BLaER1 treated with 17β-estradiol and CSF1 and Interleukin-3, amounts not matched to agents 10 nM and 100 nM (cell line): ENCODE results near the gene CRYGB.

Source experiments
- H3K27ac ChIP-seq, 11 experiments: shearing (Covaris generic); formaldehyde crosslinking; 2 replicates each; pipeline ENCODE4 v1.8.1; 2022
- H3K27me3 ChIP-seq, 11 experiments: shearing (Covaris generic); formaldehyde crosslinking; 2 replicates each; pipeline ENCODE4 v1.8.1; 2022
- H3K36me3 ChIP-seq, 11 experiments: shearing (Covaris generic); formaldehyde crosslinking; 2 replicates each; pipeline ENCODE4 v1.8.1; 2022
- H3K4me1 ChIP-seq, 10 experiments: shearing (Covaris generic); formaldehyde crosslinking; 2 replicates each; pipeline ENCODE4 v1.8.1; 2022
- H3K4me2 ChIP-seq, 11 experiments: shearing (Covaris generic); formaldehyde crosslinking; 2 replicates each; pipeline ENCODE4 v1.8.1; 2022
- H3K4me3 ChIP-seq, 10 experiments: shearing (Covaris generic); formaldehyde crosslinking; 2 replicates each; pipeline ENCODE4 v1.8.1; 2022
- H3K9ac ChIP-seq, 11 experiments: shearing (Covaris generic); formaldehyde crosslinking; 2 replicates each; pipeline ENCODE4 v1.8.1; 2022
- H3K9me3 ChIP-seq, 11 experiments: shearing (Covaris generic); formaldehyde crosslinking; replicated peaks in 1 of 11; 2 replicates each; pipeline ENCODE4 v1.8.1; 2022
- H4K20me1 ChIP-seq, 11 experiments: shearing (Covaris generic); formaldehyde crosslinking; 2 replicates each; pipeline ENCODE4 v1.8.1; 2022
- Cebpa-rat ChIP-seq, 11 experiments: shearing (Covaris generic); IDR thresholded peaks; 2 replicates each; pipeline ENCODE4 v1.8.1; 2022

CRYGB gene

DNA sequence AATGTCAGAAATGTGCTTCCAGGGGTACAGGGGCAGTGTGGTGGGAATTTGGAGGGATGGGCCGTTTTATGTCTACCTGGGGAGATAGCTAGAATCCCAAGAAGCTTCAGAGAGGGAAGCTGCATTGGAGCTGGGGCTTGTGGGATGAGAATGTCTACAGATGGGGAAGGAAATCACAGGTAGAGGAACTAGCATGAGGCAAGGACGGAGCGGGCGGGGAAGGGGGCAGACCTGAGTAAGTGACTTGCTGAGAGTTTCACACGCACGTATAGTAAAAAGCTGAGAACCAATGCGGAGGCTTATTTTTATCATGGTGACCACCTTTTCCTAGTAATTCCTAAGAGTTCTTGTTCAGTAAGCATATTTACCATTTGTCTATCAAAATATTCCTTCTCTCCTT lies 37.6 kb upstream of the CRYGB start:
- peak overlapping the region in 1 of 11 experiments; percentile 26; a peak in 1 of 22 replicates for H3K4me2 ChIP-seq
- no peak overlapping the region for H3K27ac ChIP-seq
- H3K9me3 ChIP-seq = no peaks in the 10 kb centered on the region
- H3K4me1 ChIP-seq = peaks cover 0 to 14% (median 0%) of the 10 kb centered on the region in 10 experiments; a peak in 5 of 20 replicates
- no peaks in the 10 kb centered on the region for H4K20me1 ChIP-seq
- H3K4me3 ChIP-seq = no peak overlapping the region
- no peaks in the 10 kb centered on the region for H3K36me3 ChIP-seq
- H3K9ac ChIP-seq = no peak overlapping the region
- H3K27me3 ChIP-seq = no peaks in the 10 kb centered on the region
- TF ChIP-seq Cebpa-rat (IDR thresholded peaks at IDR 0.05) = no peak

DNA sequence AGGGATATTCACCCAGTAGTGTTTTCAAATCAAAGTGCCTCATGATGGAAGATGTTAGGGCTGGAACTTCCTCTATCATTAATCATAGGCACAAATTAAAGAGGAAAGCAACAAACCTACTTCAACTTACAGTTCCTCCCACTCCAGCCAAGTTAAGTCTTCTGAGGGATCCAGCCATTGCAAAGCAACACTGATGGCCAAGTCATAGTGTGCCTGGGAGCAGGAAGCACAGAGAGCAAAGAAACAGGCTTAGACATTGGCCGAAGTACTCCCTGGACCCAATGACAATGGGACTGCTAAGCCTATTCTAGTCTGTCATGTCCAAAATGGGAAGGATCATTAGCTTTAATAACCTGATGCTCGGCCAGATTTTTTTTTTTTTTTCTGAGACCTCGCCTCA lies 36.9 kb upstream of the CRYGB start:
- Histone ChIP-seq H3K36me3 (no peaks in the 10 kb centered on the region), H3K9ac (no peak overlapping the region), H3K27ac (no peak overlapping the region), H4K20me1 (no peaks in the 10 kb centered on the region), H3K9me3 (no peaks in the 10 kb centered on the region), H3K4me2 (no peak overlapping the region), H3K27me3 (no peaks in the 10 kb centered on the region), H3K4me3 (no peak overlapping the region), H3K4me1 (peaks cover 0 to 14% (median 0%) of the 10 kb centered on the region in 10 experiments; a peak in 5 of 20 replicates)
- TF ChIP-seq Cebpa-rat (IDR thresholded peaks at IDR 0.05) = no peak

DNA sequence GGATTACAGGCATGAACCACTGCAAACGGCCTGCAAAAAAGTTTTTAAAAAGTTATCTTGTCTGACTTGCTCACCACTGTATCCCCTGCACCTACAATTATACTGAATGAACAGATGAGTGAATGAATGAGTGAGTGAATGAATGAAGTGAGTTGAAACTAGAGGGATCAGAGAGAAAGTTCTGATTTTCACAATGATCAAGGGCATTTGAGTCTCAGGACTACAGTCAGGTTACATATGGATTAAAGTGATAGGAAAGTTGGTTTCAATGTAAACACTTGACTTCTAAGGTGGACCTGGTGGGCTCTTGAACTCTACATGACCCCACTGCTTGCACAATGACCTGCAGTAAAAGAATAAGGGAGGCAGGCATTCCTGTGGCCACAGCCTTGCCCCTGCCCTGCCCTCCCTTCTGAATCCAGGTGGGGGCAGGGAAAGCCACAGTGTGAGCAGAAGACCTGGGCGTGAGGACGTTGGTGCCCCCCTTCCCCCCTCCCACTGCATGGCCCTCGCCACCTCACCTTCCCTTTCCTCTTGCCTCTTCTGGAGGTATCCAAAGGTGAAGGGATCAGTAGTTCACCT lies 33.2 kb upstream of the CRYGB start:
- Histone ChIP-seq H3K27me3 (no peaks in the 10 kb centered on the region), H3K4me1 (peaks cover 0 to 24% (median 0%) of the 10 kb centered on the region in 10 experiments; a peak in 6 of 20 replicates), H3K4me3 (no peak overlapping the region), H4K20me1 (no peaks in the 10 kb centered on the region), H3K36me3 (no peaks in the 10 kb centered on the region), H3K9me3 (no peaks in the 10 kb centered on the region), H3K27ac (no peak overlapping the region), H3K9ac (no peak overlapping the region), H3K4me2 (no peak overlapping the region)
- no peak for TF ChIP-seq Cebpa-rat (IDR thresholded peaks at IDR 0.05)

DNA sequence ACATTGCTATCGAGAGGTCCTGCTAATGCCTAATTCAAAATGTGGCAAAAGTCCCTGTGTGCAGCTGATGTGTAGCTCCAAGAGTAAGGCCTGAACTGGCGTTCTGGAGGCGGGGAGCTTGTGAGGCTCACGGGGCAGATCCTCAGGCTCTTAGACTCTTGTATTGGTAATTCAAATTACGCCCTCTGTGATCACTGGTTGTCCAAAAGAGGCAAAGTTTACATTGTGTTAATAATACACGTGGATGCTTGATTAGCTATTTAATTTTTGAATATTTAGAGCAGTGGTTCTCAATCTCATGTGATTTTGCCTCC lies 29.8 kb upstream of the CRYGB start:
- no peak for TF ChIP-seq Cebpa-rat (IDR thresholded peaks at IDR 0.05)
- H3K27ac ChIP-seq = no peak overlapping the region
- H4K20me1 ChIP-seq = no peaks in the 10 kb centered on the region
- H3K9me3 ChIP-seq = no peaks in the 10 kb centered on the region
- H3K9ac ChIP-seq = no peak overlapping the region
- H3K27me3 ChIP-seq = no peaks in the 10 kb centered on the region
- peaks cover 0 to 45% (median 5%) of the 10 kb centered on the region in 10 experiments; a peak in 10 of 20 replicates for H3K4me1 ChIP-seq
- H3K4me2 ChIP-seq = no peak overlapping the region
- H3K4me3 ChIP-seq = no peak overlapping the region
- H3K36me3 ChIP-seq = no peaks in the 10 kb centered on the region

DNA sequence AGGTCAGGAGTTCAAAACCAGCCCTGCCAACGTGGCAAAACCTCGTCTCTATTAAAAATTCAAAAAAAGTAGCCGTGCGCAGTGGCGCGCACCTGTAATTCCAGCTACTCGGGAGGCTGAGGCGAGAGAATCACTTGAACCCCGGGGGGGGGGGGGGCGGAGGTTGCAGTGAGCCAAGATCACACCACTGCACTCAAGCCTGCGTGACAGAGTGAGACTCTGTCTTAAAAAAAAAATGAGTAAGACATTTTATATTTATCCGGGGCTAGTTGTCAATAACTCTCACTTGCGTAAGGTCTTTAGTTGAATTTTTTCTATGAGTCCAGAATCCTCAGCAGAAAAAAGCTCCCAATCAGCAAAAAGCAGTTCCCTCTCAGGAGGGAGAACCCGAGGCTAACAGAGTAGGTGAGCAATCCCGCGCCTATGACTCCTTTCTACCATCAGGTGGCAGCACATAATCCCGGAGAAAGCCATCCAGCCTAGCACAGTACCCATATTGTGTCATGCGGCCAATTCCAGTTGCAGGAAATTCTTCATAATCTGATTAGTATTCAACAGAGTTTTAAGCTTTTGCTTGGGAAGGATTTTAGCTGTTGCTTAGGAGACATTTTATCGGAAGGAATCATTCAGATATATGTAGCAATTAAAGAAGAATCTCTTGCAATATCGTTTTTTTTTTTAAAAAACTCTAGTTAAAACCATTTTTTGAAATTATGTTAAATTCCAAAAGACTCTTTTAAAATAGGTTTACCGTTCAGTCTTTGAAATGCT lies 29.3 kb upstream of the CRYGB start:
- TF ChIP-seq Cebpa-rat (IDR thresholded peaks at IDR 0.05) = no peak
- peak overlapping the region in 3 of 11 experiments; percentile 46 to 70 (median 55); a peak in 5 of 22 replicates for H3K4me2 ChIP-seq
- H4K20me1 ChIP-seq = no peaks in the 10 kb centered on the region
- no peaks in the 10 kb centered on the region for H3K9me3 ChIP-seq
- no peaks in the 10 kb centered on the region for H3K27me3 ChIP-seq
- no peaks in the 10 kb centered on the region for H3K36me3 ChIP-seq
- H3K4me3 ChIP-seq = no peak overlapping the region
- H3K27ac ChIP-seq = peak overlapping the region in 2 of 11 experiments; percentile 18 to 35; a peak in 2 of 22 replicates
- peaks cover 0 to 45% (median 5%) of the 10 kb centered on the region in 10 experiments; a peak in 10 of 20 replicates for H3K4me1 ChIP-seq
- H3K9ac ChIP-seq = no peak overlapping the region; a peak in 1 of 22 replicates

DNA sequence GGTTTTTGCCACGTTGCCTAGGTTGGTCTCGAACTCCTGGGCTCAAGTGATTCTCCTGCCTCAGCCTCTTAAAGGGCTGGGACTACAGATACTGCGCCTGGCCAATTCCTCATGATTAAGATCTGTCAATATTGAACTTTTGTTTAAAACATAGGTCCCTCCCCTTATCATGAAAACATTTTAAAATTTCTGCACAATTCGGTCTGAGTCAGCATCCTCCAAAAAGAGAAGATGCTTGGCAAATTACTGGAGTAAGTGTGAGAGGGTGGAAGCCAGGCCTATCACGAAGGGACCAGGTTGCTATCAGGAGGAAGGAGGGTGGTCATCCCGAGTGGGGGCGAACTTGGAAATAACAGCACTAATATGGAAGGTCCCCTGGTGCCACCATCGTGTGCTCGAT lies 28.2 kb upstream of the CRYGB start:
- peak overlapping the region in 3 of 11 experiments; percentile 46 to 70 (median 55); a peak in 6 of 22 replicates for H3K4me2 ChIP-seq
- H3K9me3 ChIP-seq = no peaks in the 10 kb centered on the region
- no peak overlapping the region for H3K4me3 ChIP-seq
- H3K27ac ChIP-seq = no peak overlapping the region
- TF ChIP-seq Cebpa-rat (IDR thresholded peaks at IDR 0.05) = no peak
- H3K27me3 ChIP-seq = no peaks in the 10 kb centered on the region
- peaks cover 0 to 45% (median 5%) of the 10 kb centered on the region in 10 experiments; a peak in 10 of 20 replicates for H3K4me1 ChIP-seq
- H3K9ac ChIP-seq = no peak overlapping the region
- H4K20me1 ChIP-seq = no peaks in the 10 kb centered on the region
- H3K36me3 ChIP-seq = no peaks in the 10 kb centered on the region

DNA sequence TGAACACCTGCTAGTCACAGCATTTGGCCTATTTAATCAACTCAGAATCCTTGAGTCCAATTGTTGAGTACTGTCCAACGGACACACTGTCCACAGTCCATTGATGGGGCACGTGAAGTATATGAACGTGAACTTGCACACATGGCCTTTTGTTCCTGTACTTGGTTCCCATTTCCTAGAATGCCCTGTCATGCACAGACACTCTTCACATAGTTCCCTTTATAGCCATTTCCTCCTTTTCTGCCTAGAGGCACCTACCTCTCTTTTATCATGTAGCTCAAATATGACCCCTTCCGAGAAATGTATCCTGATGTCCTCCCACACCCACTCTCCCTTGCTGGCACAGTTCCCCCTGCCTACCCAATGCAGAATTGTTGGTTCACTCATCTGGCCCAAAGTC lies 26.2 kb upstream of the CRYGB start:
- no peaks in the 10 kb centered on the region for H3K27me3 ChIP-seq
- H3K36me3 ChIP-seq = no peaks in the 10 kb centered on the region
- no peak for TF ChIP-seq Cebpa-rat (IDR thresholded peaks at IDR 0.05)
- H3K27ac ChIP-seq = peak overlapping the region in 2 of 11 experiments; percentile 6 to 49; a peak in 4 of 22 replicates
- H3K4me3 ChIP-seq = no peak overlapping the region
- H4K20me1 ChIP-seq = no peaks in the 10 kb centered on the region
- no peaks in the 10 kb centered on the region for H3K9me3 ChIP-seq
- no peak overlapping the region for H3K9ac ChIP-seq
- H3K4me2 ChIP-seq = peak overlapping the region in 5 of 11 experiments; percentile 30 to 72 (median 60); a peak in 8 of 22 replicates
- peaks cover 0 to 45% (median 5%) of the 10 kb centered on the region in 10 experiments; a peak in 11 of 20 replicates for H3K4me1 ChIP-seq

DNA sequence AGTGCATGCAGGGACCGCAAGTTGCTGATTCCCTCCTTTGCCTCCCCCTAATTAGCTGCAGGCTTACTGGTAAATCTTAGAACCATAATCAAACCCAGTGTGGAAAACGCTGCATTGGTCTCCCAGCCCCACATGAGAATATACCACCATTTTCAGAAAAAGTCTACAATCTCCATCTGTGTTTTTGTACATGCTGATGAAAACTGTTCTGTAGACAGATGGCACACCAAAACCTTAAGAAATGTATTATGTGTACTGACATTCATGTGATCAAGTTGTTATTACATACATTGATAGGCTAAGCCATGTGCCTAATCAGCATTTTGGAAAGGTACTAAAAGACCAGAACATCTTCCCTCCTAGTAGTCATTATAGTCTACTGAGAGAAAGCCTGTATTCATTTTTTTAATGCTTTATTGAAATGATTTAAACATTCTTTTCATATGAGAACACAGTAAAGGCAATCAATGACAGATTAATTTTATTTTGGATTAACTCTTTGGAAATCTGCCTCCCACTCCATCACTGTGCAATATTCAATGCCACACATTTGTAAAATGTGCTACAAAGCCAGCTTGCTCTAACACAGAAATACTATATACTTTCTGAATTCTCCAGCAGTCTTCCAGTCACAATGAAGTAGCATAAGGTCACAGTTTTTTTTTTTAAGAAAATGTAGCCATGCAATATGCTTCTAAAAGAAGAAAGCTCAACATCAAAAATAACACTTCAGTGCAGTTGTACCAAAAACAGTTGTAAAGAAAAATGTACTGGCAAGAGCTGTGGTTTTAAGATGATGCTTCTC lies 19.2 kb upstream of the CRYGB start:
- H3K27me3 ChIP-seq = no peaks in the 10 kb centered on the region
- no peak overlapping the region for H3K9ac ChIP-seq
- H3K27ac ChIP-seq = no peak overlapping the region
- TF ChIP-seq Cebpa-rat (IDR thresholded peaks at IDR 0.05) = no peak
- no peak overlapping the region for H3K4me3 ChIP-seq
- H3K36me3 ChIP-seq = no peaks in the 10 kb centered on the region
- no peaks in the 10 kb centered on the region for H4K20me1 ChIP-seq
- no peaks in the 10 kb centered on the region; a peak in 1 of 20 replicates for H3K4me1 ChIP-seq
- no peaks in the 10 kb centered on the region for H3K9me3 ChIP-seq
- H3K4me2 ChIP-seq = no peak overlapping the region

DNA sequence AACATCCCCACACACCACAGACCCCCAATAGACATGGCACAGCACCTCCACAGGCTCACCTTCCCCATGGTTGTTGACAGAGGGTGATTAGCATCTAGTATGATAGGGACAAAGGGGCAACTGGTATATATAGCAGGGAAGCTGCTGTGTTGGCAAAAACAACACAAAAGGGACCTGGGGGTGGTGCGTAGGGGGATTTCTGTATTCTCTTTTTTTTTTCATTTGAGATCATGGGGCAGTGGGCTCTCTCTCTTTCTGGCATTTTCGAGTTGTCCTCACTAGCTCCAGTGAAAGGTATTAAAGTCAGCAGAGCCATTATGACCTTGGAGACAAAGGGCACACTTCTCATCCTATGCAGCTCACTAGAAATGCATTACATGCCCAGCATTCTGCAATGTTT lies 17.5 kb upstream of the CRYGB start, which contains the start of gene CRYGA:
TSS of gene CRYGA (minus strand) at position 101 of the 400 bp plus-strand sequence. CDS start at position 68, 33 bp downstream.
- Histone ChIP-seq H3K27ac (no peak within 1 kb of the TSS), H3K4me2 (no peak within 1 kb of the TSS), H3K27me3 (no peaks in the 10 kb centered on the region), H3K9ac (no peak within 1 kb of the TSS), H4K20me1 (no peaks in the 10 kb centered on the region), H3K9me3 (no peaks in the 10 kb centered on the region), H3K36me3 (no peaks in the 10 kb centered on the region), H3K4me1 (no peaks in the 10 kb centered on the region), H3K4me3 (no peak within 1 kb of the TSS)
- TF ChIP-seq Cebpa-rat (IDR thresholded peaks at IDR 0.05) = no peak
